GM19351 (cell line): ENCODE data around the gene NME2.
"Not testable (repeated sequence)": the region's sequence is repeated elsewhere in the genome, so short reads cannot be mapped to it uniquely, and the experiment has no call there.

ENCODE experiments used
- ATAC-seq: cut with Tn5 transposase; IDR thresholded peaks from one replicate; pipeline ENCODE4 v1.9.1; 2021; ENCODE audit warnings: mild to moderate bottlenecking, moderate library complexity; ENCODE audit not compliant: unreplicated experiment

The NME2 gene

GRCh38 chr17:51166198-51166986 lies at the start of gene NME2:
Gene NME2 (plus strand): TSS chr17:51166411. CDS start chr17:51166831, 420 bp downstream.
- peak; percentile 82 for ATAC-seq

GRCh38 chr17:51118330-51119195 lies 47.6 kb upstream of the NME2 start:
- ATAC-seq: no peak

- ATAC-seq: peak; percentile 30
Observed at GRCh38 chr17:51119415-51120356, 46.5 kb upstream of the NME2 start.

- ATAC-seq: peak; percentile 31
Observed at GRCh38 chr17:51120357-51120738, 45.9 kb upstream of the NME2 start.

- peak; percentile 73 for ATAC-seq
Observed at GRCh38 chr17:51120739-51121619, 45.2 kb upstream of the NME2 start, which contains the start of gene SPAG9. Gene SPAG9 (minus strand): TSS chr17:51120868. CDS start chr17:51120656, 212 bp downstream.

- peak; percentile 25 for ATAC-seq
Observed at GRCh38 chr17:51121620-51122472, 44.4 kb upstream of the NME2 start.

- not testable (repeated sequence) for ATAC-seq
Observed at GRCh38 chr17:51122473-51123115, 43.6 kb upstream of the NME2 start.

- ATAC-seq: no peak
Observed at GRCh38 chr17:51124640-51125503, 41.3 kb upstream of the NME2 start.

GRCh38 chr17:51128076-51128475 lies 38.1 kb upstream of the NME2 start:
- no peak for ATAC-seq

GRCh38 chr17:51132964-51133319 lies 33.3 kb upstream of the NME2 start:
- ATAC-seq: no peak

GRCh38 chr17:51133365-51133764 lies 32.8 kb upstream of the NME2 start:
- no peak for ATAC-seq

- ATAC-seq: no peak
Observed at GRCh38 chr17:51135956-51136355, 30.3 kb upstream of the NME2 start.

- no peak for ATAC-seq
Observed at GRCh38 chr17:51142597-51142996, 23.6 kb upstream of the NME2 start.

GRCh38 chr17:51144266-51145022 lies 21.8 kb upstream of the NME2 start:
- ATAC-seq: no peak

GRCh38 chr17:51147650-51148049 lies 18.6 kb upstream of the NME2 start:
- no peak for ATAC-seq

GRCh38 chr17:51149163-51149562 lies 17.0 kb upstream of the NME2 start:
- no peak for ATAC-seq

GRCh38 chr17:51150932-51151331 lies 15.3 kb upstream of the NME2 start:
- ATAC-seq: no peak
